HL-60/S4 treated with retinoic acid at 250 ng/mL for 4 days and 3 days (cell line): Measurements from ENCODE around the gene APOC3.

Source experiments
- in situ Hi-C: fragments of 300-500 bp; cut with MboI; formaldehyde crosslinking; loops from 2 replicates; pipeline ENCODE4 v1.7.0; 2022; ENCODE audit warnings: low sequenced_read_pairs

Gene APOC3

DNA sequence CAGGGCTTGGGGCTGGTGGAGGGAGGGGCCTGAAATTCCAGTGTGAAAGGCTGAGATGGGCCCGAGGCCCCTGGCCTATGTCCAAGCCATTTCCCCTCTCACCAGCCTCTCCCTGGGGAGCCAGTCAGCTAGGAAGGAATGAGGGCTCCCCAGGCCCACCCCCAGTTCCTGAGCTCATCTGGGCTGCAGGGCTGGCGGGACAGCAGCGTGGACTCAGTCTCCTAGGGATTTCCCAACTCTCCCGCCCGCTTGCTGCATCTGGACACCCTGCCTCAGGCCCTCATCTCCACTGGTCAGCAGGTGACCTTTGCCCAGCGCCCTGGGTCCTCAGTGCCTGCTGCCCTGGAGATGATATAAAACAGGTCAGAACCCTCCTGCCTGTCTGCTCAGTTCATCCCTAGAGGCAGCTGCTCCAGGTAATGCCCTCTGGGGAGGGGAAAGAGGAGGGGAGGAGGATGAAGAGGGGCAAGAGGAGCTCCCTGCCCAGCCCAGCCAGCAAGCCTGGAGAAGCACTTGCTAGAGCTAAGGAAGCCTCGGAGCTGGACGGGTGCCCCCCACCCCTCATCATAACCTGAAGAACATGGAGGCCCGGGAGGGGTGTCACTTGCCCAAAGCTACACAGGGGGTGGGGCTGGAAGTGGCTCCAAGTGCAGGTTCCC is at the start of gene APOC3:
APOC3 (plus strand) TSS at position 383 of the 659 bp plus-strand sequence. CDS start 676 bp downstream, outside the sequence.
- in situ Hi-C loops, result no loop called here

DNA sequence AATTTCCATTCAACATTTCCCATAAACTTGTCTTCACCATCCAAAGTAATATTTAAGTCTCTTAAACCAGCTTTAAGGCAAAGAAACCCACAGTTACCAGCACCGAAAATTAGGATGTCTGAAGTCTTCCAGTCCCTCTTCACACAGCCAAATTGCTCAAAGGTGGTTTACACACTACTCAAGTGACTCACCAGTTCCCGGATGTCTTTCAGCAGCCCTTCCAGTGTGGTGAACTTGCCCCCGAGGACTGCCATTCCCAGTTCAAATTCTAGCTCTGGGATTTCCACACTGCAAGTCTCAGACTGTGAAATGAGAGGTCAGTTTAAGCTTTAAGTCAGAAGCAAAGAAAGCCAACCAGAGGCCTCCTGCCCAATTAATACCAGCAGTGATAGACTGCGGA is 47.0 kb upstream of the APOC3 start:
- in situ Hi-C loops, result loop anchor here (25.0 kb wide), 1 partner anchor 330 kb away; no protein-coding TSS in a partner anchor

DNA sequence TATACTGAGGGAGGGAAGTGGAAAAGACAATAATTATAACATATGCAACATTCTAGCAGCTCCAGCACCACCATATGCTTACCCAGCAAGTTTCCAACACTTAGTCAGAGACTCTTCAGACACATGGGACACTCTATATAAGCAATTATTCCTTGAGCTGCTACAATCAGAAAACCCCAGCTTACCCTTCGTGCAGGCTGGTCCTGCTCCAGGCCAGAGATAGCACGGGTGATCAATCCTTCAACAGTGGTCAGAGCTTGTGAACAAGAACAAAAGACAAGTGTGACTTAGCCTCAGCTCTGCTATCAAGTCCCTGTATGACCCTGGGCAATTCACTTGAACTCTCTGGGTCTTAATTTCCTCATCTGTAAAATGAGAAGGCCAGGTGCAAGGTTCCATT is 43.4 kb upstream of the APOC3 start:
- in situ Hi-C loops, result loop anchor here (25.0 kb wide), 1 partner anchor 326 kb away; no protein-coding TSS in a partner anchor

DNA sequence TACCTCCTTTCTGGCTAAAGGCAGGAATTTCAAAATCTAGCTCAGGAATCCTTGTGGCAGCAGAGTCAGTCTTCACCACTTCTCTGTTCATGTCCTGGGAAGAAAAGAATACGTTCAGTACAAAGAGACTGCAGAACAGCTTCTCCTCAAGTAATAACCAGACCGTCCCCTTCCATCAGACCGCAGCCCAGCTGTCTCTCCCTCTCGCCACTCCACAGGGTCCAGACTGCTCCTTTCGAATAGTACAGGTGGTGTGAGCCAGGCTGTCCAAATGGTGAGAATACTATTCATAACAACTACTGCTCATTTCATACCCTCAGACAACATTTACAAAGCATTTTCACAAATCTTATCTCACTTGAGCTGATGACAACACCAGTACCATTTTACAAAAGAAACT is 42.7 kb upstream of the APOC3 start:
- in situ Hi-C loops, result loop anchor here (25.0 kb wide), 1 partner anchor 325 kb away; no protein-coding TSS in a partner anchor

DNA sequence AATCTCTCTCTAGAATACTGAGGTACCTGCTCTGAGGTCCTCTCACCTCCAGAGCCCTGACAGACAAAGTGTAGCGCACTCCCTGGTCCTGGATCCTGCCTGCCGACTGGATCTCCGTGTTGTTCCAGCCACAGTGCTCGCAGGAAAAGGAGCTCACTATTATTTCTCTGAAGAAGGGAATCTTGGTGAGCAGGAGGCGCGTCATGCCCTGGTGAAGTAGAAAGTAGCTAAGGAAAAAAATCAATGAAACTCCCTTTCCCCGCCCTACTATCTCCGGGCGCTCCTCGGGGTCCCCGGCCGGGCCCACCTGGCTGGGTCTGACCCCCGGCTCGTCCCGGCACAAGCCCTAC is 42.3 kb upstream of the APOC3 start:
- in situ Hi-C loops, result loop anchor here (25.0 kb wide), 1 partner anchor 325 kb away; no protein-coding TSS in a partner anchor

DNA sequence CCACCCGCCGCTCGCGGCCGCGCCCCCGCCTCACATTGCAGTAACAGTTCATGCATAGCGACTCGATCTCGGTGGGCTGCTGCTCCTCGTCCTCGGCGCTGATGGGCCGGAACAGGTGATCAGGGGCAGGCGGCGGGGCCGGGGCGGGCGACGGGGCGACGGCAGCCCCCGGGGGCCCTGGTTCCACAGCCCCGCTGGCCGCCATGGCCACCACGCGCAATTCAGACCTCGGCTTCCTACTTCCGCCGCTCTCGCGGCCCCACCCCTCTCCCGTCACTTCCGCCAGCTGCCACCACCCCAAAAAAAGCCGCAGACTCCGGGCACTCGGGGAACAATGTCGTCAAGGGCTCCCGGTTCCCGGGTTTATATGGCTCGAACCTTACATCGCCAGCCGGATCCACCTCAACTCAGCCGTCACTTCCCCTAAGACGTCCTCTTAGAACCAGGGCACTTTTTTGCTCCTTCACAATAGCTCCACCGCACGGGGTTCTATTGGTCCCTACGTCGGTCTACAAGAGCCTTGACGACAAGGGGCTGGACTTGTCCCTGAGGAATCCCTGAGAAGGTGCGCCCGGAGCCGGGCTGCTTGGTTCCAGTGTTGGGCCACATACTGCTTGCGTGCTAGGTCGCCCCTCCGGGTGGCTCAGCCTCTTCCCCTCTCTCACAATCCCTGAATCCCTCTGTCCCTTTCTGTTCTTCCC is 41.8 kb upstream of the APOC3 start, which contains the start of gene ZPR1:
ZPR1 (minus strand) TSS at position 238 of the 701 bp plus-strand sequence; CDS start at position 205, 33 bp downstream.
- in situ Hi-C loops, result loop anchor here (25.0 kb wide), 1 partner anchor 324 kb away; no protein-coding TSS in a partner anchor

DNA sequence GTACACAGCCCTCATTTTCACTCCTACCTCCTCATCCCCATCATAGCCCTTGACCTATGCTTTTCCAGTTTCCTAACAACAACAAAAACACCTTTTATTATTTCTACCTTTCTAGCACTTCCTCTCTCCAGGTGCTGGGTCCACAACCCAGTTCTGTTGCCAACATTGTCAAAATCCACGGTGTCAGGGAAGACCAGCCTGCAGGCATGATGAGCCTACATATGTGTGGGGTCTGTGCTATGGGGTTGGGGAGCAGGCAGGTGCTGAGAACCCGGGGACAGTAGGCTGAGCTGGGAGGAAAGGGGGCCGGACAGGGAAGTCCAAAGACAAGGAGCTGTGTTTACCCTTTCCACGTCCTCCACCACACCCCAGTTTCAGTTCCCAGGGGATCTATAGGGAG is 41.2 kb upstream of the APOC3 start:
- in situ Hi-C loops, result loop anchor here (25.0 kb wide), 1 partner anchor 324 kb away; no protein-coding TSS in a partner anchor

DNA sequence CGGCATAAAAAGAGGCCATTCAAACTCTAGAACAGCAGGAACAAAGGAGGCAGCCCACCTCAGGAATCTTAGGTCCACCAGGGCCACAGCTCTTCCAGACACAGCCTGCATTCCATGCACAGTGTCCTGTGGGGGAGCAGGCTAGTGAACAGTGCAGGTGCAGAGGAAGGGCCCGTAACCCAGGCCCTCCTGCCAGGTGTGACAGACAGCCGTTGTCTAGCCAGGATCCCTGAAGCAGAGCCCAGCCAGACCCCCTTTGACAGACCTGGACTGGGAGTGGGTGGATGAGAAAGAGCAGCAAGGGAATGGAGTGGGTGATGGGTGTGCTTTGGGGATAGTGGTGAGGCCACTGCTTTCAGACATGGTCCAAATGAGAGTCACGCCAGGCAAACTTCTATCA is 40.7 kb upstream of the APOC3 start:
- in situ Hi-C loops, result loop anchor here (25.0 kb wide), 1 partner anchor 323 kb away; no protein-coding TSS in a partner anchor

DNA sequence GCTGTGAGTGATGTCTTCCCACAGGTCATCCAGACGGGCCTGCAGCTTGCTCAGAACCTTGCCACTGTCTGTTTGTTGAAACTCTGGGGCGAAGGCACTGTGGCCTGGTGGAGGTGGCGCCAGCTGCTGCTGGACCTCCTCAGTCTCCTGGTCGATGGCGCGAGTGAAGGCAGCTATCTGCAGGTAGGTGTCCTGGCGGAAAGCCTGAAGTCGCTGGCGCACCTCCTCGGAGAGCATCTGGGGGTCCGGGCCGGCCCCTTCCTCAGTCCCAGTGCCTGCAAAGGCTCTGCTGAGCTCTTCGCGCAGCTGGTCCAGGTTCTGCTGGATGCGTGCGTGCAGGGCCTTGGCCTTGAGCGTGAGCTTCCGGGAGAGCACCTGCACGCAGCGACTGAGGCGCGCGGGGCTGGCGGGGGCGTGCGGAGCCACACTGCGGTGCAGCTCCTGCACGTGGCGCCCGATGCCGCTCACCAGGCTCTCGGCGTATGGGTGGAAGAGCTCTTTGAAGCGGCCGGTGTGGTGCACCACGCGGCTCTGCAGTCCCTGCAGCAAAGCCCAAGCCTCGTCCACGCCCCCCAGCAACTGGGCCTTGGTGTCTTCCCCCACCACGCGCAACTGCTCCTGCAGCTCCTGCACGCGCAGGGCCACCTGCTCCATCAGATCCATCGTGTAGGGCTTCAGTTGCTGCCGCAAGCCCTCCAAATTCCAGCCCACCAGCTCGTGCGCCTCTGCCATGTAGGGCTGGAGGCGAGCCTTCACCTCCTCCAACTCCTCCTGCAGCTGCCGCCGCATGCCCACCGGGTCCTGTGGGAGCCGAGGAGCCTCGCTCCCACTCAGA is 39.3 kb upstream of the APOC3 start:
- in situ Hi-C loops, result loop anchor here (25.0 kb wide), 1 partner anchor 322 kb away; no protein-coding TSS in a partner anchor

DNA sequence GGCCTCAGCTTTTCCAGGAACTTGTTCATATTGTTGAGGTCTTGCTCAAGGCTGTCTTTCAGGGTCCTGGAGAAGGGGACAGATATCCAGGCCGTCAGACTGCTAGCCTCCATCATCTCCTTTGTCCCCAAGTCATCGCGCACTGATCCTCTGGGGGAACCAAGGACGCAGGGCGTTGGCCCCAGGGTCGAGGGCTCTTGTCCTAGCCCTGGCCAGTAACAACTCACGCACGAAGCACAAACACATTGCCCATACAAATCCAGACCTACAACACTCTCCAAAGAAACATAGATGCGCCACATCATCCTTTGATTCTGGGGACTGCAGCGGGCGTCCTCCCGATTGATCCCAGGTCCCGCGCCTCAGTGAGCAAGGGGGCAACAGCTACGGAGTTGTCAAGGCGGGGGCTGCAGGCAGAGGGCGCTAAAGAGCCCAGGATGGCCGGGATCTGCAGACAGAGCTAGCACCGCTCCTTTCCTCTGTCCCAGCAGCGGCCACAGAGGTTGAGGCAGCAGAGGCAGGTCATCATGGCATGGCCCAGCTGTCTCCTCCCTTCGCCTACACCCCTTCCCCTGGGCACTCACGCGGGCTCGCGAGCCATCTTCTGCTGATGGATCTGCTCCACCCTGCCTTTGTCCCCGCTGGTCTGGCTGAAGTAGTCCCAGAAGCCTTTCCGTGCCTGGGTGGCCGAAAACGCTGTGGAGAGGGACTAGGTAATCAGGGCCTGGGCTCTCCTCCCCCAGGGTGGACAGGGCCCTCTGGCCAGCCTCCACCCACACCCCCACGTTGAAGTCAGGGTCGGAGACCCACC is 38.5 kb upstream of the APOC3 start:
- in situ Hi-C loops, result loop anchor here (25.0 kb wide), 1 partner anchor 321 kb away; no protein-coding TSS in a partner anchor

DNA sequence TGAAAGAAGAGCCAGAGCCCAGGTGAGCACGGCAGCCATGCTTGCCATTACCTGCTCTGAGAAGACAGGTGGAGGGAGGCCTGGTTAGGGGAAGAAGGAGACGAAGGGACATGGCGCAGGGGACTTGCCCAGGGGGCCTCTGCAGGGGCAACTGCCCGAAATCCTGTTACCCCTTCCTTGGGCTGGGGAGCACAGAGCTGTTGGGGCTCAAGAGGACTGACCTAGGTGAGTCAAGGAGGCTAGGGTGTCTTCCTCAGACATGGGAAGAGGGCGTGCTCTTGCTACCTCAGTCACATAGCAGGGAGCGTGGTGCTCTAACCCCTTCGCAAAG is 37.9 kb upstream of the APOC3 start, which contains the start of gene APOA5:
APOA5 (minus strand) TSS at position 67 of the 331 bp plus-strand sequence; CDS start at position 48, 19 bp downstream.
- in situ Hi-C loops, result loop anchor here (25.0 kb wide), 1 partner anchor 321 kb away; no protein-coding TSS in a partner anchor

DNA sequence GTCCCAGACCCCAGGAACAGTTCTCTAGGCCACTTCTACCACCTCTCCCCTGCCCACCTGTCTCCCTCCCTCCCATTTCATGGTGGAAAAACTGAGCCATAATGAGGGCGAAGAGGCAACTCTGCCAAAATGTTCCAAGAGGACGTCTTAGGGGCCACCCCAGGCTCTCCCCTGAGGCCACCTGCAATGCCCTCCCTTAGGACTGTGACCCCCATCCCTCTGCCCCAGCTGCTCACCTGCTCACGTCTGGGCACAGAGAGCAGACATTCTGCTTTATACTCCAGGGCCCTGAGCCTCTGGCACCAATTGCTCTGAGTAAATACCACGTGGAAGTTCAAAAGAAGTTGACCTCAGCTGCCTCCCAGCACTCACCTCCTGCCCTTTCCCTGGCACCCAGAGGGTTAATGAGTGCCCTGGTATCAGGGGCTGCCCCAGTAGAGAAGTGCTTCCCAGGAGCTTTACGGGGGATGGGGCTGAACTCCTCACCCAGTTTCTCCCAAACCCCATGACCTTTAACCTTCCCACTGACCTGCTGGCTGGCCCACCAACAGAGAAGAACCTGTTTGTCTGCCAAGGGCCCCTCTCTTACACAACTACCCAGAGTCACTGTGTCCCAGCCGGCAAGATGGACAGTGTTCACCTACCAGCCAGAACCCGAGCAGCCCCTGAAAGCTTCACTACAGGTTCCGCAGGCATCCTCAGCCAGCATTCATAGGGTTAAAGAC is 37.4 kb upstream of the APOC3 start:
- in situ Hi-C loops, result loop anchor here (25.0 kb wide), 1 partner anchor 320 kb away; no protein-coding TSS in a partner anchor

DNA sequence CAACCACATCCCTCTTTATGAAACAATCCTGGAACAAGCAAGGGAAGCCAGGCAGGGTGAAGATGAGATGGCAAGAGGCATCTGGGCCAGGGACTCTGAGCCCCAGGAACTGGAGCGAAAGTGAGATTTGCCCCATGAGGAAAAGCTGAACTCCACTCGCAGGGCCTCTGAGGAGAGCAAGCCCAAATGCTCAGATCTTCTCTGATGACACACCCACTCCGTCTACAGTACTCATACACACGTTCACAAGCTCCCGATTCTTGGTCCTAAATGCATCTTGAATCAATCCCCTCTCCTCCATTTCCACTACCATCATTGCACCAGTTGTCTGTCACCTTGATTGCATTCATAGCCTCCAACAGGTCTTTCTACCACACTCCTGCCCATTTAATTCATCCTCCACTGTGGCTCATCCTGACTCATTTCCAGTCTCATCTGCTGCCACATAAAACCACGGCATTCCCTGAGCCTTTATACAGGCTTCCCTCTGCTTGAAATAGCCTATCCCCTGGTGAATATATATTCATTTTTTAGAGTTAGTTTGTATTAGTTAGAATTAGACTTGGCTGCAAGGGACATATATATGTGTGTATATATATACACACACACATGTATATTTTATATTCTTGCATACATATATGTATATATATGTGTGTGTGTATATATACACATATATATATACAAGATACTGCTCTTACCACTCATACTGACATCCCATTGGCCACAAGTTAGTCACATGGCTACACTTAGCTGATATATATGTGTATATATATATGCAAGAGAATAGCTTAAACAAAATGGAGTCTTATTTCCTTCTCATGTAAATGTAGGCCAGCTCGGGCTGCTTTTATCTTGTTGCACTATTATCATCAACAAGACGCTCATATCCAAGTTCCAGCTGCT is 36.6 kb upstream of the APOC3 start:
- in situ Hi-C loops, result loop anchor here (25.0 kb wide), 1 partner anchor 319 kb away; no protein-coding TSS in a partner anchor

DNA sequence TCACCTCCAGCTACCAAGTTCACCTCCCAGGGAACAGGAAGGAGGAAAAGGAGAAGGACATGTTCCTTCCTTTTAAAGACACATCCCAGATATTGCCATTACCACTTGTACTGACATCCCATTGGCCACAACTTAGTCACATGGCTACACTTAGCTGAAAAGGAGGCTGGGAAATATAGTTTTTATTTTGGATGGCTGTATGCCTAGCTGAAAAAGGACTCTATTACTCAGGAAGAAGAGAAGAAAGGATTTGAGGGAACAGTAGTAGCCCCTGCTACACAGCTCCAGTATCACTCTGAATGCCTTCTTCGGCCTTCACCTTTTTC is 36.0 kb upstream of the APOC3 start:
- in situ Hi-C loops, result loop anchor here (25.0 kb wide), 1 partner anchor 319 kb away; no protein-coding TSS in a partner anchor

DNA sequence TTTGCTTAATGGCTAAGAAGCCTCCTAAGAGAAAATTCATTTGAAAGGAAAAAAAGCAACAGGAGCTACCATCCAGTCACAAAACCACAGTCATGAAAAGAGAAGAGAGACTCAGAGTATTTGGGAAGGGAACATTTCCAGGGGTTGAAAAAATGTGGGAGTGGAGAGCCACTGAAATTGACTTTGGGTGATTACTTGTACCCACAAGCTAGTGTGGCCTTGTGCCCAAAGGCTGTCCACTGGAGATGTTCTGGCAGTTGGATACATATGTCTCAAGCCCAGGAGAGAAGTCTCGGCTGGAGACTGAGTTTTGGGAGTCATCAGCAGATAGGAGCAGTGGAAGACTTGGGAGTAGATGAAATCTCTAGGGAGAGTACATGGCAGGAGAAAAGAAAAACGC is 34.9 kb upstream of the APOC3 start:
- in situ Hi-C loops, result loop anchor here (25.0 kb wide), 1 partner anchor 317 kb away; no protein-coding TSS in a partner anchor

DNA sequence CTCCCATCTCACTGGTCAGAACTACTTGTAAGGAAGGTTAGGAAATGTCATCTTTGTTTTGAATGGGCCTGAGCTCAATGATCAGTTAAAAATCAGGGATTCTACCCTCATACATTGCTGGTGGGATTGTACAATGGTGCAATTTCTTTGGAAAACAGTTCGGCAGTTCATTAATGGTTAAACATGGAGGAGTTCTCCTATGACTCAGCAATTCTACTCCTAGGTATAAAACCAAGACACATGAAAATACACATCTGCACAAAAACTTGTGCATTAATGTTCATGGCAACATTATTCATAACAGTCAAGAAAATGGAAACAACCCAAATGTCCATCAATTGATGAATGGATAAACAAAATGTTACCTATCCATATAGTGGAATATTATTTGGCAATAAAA is 33.2 kb upstream of the APOC3 start:
- in situ Hi-C loops, result loop anchor here (25.0 kb wide), 1 partner anchor 316 kb away; no protein-coding TSS in a partner anchor

DNA sequence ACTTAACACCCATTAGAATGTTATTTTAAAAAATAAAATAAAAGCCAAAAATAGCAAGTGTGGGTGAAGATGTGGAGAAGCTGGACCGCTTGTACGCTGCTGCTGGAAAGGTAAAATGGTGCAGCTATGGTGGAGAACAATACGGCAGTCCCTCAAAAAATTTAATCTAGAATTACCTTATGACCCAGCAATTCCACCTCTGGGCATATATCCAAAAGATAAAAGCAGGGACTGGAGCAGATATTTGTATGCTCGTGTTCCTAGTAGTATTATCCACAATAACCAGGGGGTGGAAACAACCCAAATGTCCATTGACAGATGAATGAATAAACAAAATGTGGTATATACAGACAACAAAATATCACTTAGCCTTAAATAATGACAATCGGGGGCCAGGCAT is 31.9 kb upstream of the APOC3 start:
- in situ Hi-C loops, result loop anchor here (25.0 kb wide), 1 partner anchor 314 kb away; no protein-coding TSS in a partner anchor

DNA sequence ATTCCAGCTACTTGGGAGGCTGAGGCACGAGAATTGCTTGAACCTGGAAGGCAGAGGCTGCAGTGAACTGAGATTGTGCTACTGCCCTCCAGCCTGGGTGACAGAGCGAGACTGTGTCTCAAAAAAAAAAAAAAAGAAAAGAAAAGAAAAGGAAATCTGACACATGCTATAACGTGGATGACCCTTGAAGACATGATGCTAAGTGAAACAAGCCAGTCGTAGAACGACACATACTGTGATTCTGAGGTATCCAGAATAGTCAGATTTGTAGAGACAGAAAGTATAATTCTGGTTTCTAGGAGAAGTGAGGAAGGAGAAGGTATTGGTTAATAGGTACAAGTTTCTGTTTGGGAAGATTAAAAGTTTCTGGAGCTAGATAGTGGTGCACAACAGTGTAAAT is 31.3 kb upstream of the APOC3 start:
- in situ Hi-C loops, result loop anchor here (25.0 kb wide), 1 partner anchor 314 kb away; no protein-coding TSS in a partner anchor
